ENCODE measurements around the gene G2E3. TPM values are rescaled to one million over a fixed set of nuclear protein-coding genes. Genes with fewer than 3 reads are reported as not detected.

G2E3 gene
- total and polyA plus RNA-seq, 2 of the 13 experiments (the other 11 are each of a cell fraction or from before 2014, with no cell fraction given) = 22.8 to 63.0 TPM

DNA sequence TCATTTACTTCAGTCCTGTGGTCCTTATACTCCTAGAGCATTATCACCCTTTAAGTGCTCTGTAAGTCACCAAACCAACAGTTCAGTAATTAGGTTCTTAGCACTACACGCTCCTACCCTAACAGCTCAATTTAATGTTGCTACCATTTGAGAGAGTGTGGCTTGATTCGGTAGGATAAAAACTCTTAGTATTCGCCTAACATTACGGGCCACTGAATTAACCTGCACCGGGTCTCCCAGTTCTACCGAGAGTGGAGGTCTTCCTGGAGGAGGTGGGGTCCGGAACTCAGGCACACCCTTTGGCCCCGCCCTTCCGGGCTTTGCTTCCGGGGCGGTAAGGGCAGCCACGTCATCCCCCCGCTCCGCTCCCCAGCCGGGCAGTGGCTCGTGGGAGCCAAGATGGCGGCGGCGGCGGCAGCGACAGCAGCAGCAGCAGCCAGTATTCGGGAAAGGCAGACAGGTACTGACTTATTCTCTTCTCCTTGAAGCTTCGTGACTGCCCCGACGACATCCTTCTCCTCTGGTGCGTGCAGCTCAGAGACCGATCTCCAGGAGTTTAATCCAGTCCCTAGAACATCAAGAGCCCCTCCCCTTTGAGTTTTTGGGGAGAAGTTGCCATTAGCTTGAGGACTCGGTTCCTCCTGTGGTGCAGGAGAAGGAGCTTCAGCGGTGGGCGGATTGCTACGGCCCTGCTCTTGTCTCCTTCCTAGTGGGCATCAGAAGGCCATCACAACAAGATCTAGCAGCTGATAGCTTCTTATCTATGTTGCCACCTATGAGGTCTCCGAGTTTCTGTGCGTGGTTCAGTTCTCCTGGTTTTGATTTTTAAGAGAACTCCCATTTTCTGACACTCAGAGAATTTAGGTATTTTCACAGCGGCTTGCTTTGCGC, 63.2 kb downstream of the G2E3 start, which contains the start of gene SCFD1 (continued):
- TF ChIP-seq ZNF646 (CRISPR knock-in tag; IDR thresholded peaks at IDR 0.05) (0 out of 2 replicates have a peak, but pooled peaks have one; percentile 8), NCOA1 (CRISPR knock-in tag; IDR thresholded peaks at IDR 0.05) (peak; percentile 77), CENPX (CRISPR knock-in tag; IDR thresholded peaks at IDR 0.05) (no peak), NFYB (CRISPR knock-in tag; IDR thresholded peaks at IDR 0.05) (peak; percentile 72), ELF1 (CRISPR knock-in tag; IDR thresholded peaks at IDR 0.05) (peak; percentile 98), SCMH1 (CRISPR knock-in tag; IDR thresholded peaks at IDR 0.05; ENCODE audit: borderline replicate concordance) (no peak), SSRP1 (CRISPR knock-in tag; IDR thresholded peaks at IDR 0.05) (0 out of 2 replicates have a peak, but pooled peaks have one; percentile 20), SRSF9 (IDR thresholded peaks at IDR 0.05; ENCODE audit: borderline replicate concordance, insufficient read depth, low read depth, low read length, poor library complexity, severe bottlenecking) (no peak), MTA1 (CRISPR knock-in tag; IDR thresholded peaks at IDR 0.05; ENCODE audit: borderline replicate concordance) (peak; percentile 94; the same call in 1 of the 2 replicates), CEBPB (IDR thresholded peaks at IDR 0.05; ENCODE audit: borderline replicate concordance, low read depth, low read length) (no peak), ZNF788 (CRISPR knock-in tag; IDR thresholded peaks at IDR 0.05; ENCODE audit: borderline replicate concordance) (peak; percentile 100), HNRNPH1 (optimal IDR thresholded peaks at IDR 0.05; ENCODE audit: low read depth, low read length) (peak; percentile 88), ZFP1 (CRISPR knock-in tag; IDR thresholded peaks at IDR 0.05) (peak; percentile 97)
- TF ChIP-seq, protein P1, sequence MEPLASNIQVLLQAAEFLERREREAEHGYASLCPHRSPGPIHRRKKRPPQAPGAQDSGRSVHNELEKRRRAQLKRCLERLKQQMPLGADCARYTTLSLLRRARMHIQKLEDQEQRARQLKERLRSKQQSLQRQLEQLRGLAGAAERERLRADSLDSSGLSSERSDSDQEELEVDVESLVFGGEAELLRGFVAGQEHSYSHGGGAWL (CRISPR knock-in tag; IDR thresholded peaks at IDR 0.05) = peak; percentile 99
- TF ChIP-seq, protein P2, sequence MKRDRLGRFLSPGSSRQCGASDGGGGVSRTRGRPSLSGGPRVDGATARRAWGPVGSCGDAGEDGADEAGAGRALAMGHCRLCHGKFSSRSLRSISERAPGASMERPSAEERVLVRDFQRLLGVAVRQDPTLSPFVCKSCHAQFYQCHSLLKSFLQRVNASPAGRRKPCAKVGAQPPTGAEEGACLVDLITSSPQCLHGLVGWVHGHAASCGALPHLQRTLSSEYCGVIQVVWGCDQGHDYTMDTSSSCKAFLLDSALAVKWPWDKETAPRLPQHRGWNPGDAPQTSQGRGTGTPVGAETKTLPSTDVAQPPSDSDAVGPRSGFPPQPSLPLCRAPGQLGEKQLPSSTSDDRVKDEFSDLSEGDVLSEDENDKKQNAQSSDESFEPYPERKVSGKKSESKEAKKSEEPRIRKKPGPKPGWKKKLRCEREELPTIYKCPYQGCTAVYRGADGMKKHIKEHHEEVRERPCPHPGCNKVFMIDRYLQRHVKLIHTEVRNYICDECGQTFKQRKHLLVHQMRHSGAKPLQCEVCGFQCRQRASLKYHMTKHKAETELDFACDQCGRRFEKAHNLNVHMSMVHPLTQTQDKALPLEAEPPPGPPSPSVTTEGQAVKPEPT (CRISPR knock-in tag; IDR thresholded peaks at IDR 0.05; ENCODE audit: low read depth) = peak; percentile 98
- TF ChIP-seq, protein P3, sequence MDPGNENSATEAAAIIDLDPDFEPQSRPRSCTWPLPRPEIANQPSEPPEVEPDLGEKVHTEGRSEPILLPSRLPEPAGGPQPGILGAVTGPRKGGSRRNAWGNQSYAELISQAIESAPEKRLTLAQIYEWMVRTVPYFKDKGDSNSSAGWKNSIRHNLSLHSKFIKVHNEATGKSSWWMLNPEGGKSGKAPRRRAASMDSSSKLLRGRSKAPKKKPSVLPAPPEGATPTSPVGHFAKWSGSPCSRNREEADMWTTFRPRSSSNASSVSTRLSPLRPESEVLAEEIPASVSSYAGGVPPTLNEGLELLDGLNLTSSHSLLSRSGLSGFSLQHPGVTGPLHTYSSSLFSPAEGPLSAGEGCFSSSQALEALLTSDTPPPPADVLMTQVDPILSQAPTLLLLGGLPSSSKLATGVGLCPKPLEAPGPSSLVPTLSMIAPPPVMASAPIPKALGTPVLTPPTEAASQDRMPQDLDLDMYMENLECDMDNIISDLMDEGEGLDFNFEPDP (CRISPR knock-in tag; conservative IDR thresholded peaks at IDR 0.05) = peak; percentile 89; the same call in 1 of the 2 replicates
- TF ChIP-seq, protein P4, sequence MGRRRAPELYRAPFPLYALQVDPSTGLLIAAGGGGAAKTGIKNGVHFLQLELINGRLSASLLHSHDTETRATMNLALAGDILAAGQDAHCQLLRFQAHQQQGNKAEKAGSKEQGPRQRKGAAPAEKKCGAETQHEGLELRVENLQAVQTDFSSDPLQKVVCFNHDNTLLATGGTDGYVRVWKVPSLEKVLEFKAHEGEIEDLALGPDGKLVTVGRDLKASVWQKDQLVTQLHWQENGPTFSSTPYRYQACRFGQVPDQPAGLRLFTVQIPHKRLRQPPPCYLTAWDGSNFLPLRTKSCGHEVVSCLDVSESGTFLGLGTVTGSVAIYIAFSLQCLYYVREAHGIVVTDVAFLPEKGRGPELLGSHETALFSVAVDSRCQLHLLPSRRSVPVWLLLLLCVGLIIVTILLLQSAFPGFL (CRISPR knock-in tag; IDR thresholded peaks at IDR 0.05) = no peak; the same call in 1 of the 2 replicates
